OCI-LY3 (cell line): ENCODE data around the gene TRIM71.

Experiments used
- CTCF ChIP-seq: fragments of 200-600, 300-600 bp; sonication (generic); IDR thresholded peaks from 2 replicates; pipeline ENCODE4 v1.5.1; 2014; ENCODE audit warnings: antibody characterized with exemption, low read length, low read depth
- EZH2phosphoT487 ChIP-seq: fragments of 200-600 bp; shearing (Covaris generic); IDR thresholded peaks from 2 replicates; pipeline ENCODE4 v1.6.1; 2018; ENCODE audit warnings: antibody characterized with exemption, mixed run types, low read depth

GRCh38 chr3:32940726-32941125, 122.9 kb downstream of the TRIM71 start:
- TF ChIP-seq EZH2phosphoT487, result no peak
- TF ChIP-seq CTCF, result no peak
